ENCODE measurements around the gene ALG1. TPM values are rescaled to one million over a fixed set of nuclear protein-coding genes. Genes with fewer than 3 reads are reported as not detected.
A peak's percentile ranks its signal among the peaks of the same experiment; 100 is the strongest.

The ALG1 gene
- total and polyA plus RNA-seq, 2 of the 13 experiments (the other 11 are each of a cell fraction or from before 2014, with no cell fraction given) = 43.3 to 75.6 TPM

DNA sequence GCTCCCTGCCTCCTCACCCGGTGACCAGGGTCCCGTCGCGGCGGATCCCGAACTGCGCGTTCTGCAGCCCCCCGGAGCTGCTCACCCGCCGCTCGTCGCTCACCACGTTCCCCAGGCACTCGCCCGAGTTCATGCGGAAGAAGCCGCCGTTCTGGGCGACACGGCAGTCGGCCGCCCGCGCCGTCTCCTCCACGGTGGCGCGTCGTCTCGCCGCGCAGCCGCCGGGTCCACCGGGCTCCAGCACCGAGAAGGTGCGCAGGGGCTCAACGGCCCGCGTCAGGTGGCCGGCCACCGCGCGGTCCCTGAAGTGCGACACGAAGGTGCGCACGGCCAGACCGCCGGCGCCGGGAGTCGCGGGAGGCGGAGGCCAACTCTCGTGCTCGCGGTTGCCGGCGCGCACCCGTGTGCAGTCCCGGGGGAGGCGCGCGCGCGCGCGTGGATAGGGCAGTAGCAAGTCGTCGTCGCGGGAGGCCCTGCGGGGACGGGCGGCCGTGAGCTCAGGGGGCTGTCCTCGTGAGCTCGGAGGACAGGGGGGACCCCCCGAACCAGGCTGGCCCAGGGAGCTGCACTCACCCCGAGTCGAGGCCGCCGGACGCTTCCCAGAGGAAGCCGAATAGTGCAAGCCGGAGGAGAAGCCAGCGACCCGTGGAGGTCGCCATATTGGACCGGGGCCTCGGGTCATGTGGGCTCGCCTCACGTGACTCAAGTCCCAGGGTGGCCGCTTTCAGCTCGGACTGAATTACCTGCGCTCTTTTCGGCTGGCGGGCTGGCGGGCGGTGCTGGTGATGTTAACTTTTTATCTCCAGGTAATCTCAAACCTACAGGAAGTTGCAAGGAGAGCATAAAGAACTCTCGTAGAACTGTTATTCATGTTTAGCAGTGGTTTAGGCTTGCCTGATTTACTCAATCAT lies 38.1 kb upstream of the ALG1 start, which contains the start of gene NAGPA (continued):
- TF ChIP-seq ZKSCAN5 (CRISPR knock-in tag; IDR thresholded peaks at IDR 0.05) (peak; percentile 24; the same call in 1 of the 2 replicates), ZNF121 (CRISPR knock-in tag; IDR thresholded peaks at IDR 0.05) (peak; percentile 76), SP140L (CRISPR knock-in tag; IDR thresholded peaks at IDR 0.05; ENCODE audit: borderline replicate concordance) (no peak; the same call in 1 of the 2 replicates), ISX (CRISPR knock-in tag; conservative IDR thresholded peaks at IDR 0.05) (peak; percentile 83), U2AF1 (optimal IDR thresholded peaks at IDR 0.05; ENCODE audit: low read depth, low read length) (no peak), DBP (CRISPR knock-in tag; IDR thresholded peaks at IDR 0.05; ENCODE audit: not compliant biosample characterization) (peak; percentile 94), ZNF367 (CRISPR knock-in tag; IDR thresholded peaks at IDR 0.05; ENCODE audit: borderline replicate concordance) (peak; percentile 54), MAZ (IDR thresholded peaks at IDR 0.05; ENCODE audit: borderline replicate concordance, low read depth, low read length) (no peak), MAZ (CRISPR knock-in tag; IDR thresholded peaks at IDR 0.05; ENCODE audit: low read depth) (peak; percentile 89; the same call in 1 of the 2 replicates), DZIP1 (CRISPR knock-in tag; IDR thresholded peaks at IDR 0.05) (no peak; the same call in 1 of the 2 replicates), NFIC (IDR thresholded peaks at IDR 0.05; ENCODE audit: low read length) (peak; percentile 92), KDM2A (CRISPR knock-in tag; IDR thresholded peaks at IDR 0.05; ENCODE audit: borderline replicate concordance, low read depth) (peak; percentile 99), CBX5 (CRISPR knock-in tag; IDR thresholded peaks at IDR 0.05; ENCODE audit: borderline replicate concordance) (peak; percentile 95; the same call in 1 of the 2 replicates), ZNF263 (CRISPR knock-in tag; IDR thresholded peaks at IDR 0.05) (peak; percentile 77; the same call in 1 of the 2 replicates), KLF6 (CRISPR knock-in tag; IDR thresholded peaks at IDR 0.05) (peak; percentile 95; the same call in 1 of the 2 replicates)
- TF ChIP-seq, protein P1, sequence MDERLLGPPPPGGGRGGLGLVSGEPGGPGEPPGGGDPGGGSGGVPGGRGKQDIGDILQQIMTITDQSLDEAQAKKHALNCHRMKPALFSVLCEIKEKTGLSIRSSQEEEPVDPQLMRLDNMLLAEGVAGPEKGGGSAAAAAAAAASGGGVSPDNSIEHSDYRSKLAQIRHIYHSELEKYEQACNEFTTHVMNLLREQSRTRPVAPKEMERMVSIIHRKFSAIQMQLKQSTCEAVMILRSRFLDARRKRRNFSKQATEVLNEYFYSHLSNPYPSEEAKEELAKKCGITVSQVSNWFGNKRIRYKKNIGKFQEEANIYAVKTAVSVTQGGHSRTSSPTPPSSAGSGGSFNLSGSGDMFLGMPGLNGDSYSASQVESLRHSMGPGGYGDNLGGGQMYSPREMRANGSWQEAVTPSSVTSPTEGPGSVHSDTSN (CRISPR knock-in tag; IDR thresholded peaks at IDR 0.05) = no peak
- TF ChIP-seq, protein P2, sequence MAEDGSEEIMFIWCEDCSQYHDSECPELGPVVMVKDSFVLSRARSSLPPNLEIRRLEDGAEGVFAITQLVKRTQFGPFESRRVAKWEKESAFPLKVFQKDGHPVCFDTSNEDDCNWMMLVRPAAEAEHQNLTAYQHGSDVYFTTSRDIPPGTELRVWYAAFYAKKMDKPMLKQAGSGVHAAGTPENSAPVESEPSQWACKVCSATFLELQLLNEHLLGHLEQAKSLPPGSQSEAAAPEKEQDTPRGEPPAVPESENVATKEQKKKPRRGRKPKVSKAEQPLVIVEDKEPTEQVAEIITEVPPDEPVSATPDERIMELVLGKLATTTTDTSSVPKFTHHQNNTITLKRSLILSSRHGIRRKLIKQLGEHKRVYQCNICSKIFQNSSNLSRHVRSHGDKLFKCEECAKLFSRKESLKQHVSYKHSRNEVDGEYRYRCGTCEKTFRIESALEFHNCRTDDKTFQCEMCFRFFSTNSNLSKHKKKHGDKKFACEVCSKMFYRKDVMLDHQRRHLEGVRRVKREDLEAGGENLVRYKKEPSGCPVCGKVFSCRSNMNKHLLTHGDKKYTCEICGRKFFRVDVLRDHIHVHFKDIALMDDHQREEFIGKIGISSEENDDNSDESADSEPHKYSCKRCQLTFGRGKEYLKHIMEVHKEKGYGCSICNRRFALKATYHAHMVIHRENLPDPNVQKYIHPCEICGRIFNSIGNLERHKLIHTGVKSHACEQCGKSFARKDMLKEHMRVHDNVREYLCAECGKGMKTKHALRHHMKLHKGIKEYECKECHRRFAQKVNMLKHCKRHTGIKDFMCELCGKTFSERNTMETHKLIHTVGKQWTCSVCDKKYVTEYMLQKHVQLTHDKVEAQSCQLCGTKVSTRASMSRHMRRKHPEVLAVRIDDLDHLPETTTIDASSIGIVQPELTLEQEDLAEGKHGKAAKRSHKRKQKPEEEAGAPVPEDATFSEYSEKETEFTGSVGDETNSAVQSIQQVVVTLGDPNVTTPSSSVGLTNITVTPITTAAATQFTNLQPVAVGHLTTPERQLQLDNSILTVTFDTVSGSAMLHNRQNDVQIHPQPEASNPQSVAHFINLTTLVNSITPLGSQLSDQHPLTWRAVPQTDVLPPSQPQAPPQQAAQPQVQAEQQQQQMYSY (CRISPR knock-in tag; IDR thresholded peaks at IDR 0.05) = peak; percentile 78; the same call in 1 of the 2 replicates
